Nucleus accumbens (tissue), 56 donors: Measurements from ENCODE around the gene SLC35F5.
"Not testable (repeated sequence)": the region's sequence is repeated elsewhere in the genome, so short reads cannot be mapped to it uniquely, and the experiment has no call there.

ENCODE experiments used
- DNase-seq, 56 donors: peaks; one replicate each; lab custom pipeline; 2025; lab: John Stamatoyannopoulos, UW

SLC35F5 gene

GRCh38 chr2:113698892-113699447 is 57.5 kb downstream of the SLC35F5 start:
- DNase-seq = no peak

GRCh38 chr2:113698251-113698650 is 58.2 kb downstream of the SLC35F5 start:
- not testable (repeated sequence) for DNase-seq

GRCh38 chr2:113697516-113697915 is 58.9 kb downstream of the SLC35F5 start:
- DNase-seq = no peak

GRCh38 chr2:113694438-113694837 is 62.0 kb downstream of the SLC35F5 start:
- no peak for DNase-seq

GRCh38 chr2:113692698-113693428 is 63.6 kb downstream of the SLC35F5 start:
- no peak for DNase-seq

- not testable (repeated sequence) for DNase-seq
These were observed 65.6 kb downstream of the SLC35F5 start for GRCh38 chr2:113690871-113691270.

- no peak for DNase-seq
These were observed 69.9 kb downstream of the SLC35F5 start for GRCh38 chr2:113686537-113686936.

- DNase-seq = no peak
These were observed 71.0 kb downstream of the SLC35F5 start for GRCh38 chr2:113685471-113685870.

- DNase-seq = no peak
These were observed 77.0 kb downstream of the SLC35F5 start for GRCh38 chr2:113679457-113679856.

GRCh38 chr2:113677330-113677729 is 79.1 kb downstream of the SLC35F5 start:
- no peak for DNase-seq

- DNase-seq = no peak
These were observed 79.7 kb downstream of the SLC35F5 start for GRCh38 chr2:113676623-113677266.

- no peak for DNase-seq
These were observed 80.6 kb downstream of the SLC35F5 start for GRCh38 chr2:113675875-113676274.

GRCh38 chr2:113672326-113672932 is 84.0 kb downstream of the SLC35F5 start:
- no peak for DNase-seq

- DNase-seq = not testable (repeated sequence)
These were observed 87.4 kb downstream of the SLC35F5 start for GRCh38 chr2:113669013-113669412.

- not testable (repeated sequence) for DNase-seq
These were observed 91.5 kb downstream of the SLC35F5 start for GRCh38 chr2:113664761-113665533.

GRCh38 chr2:113663285-113664060 is 93.0 kb downstream of the SLC35F5 start:
- DNase-seq = not testable (repeated sequence)
